Epithelial cell of prostate (primary cell): ENCODE measurements around the gene CLIP4.
"Not testable (repeated sequence)": the region's sequence is repeated elsewhere in the genome, so short reads cannot be mapped to it uniquely, and the experiment has no call there.

Experiments used
- DNase-seq: peaks from one replicate; pipeline ENCODE4 v3.0.0-alpha.2; 2011; ENCODE audit warnings: low read depth, low spot score
- H3K27ac ChIP-seq: fragments of 450-650 bp; 2 replicates; pipeline ENCODE4 v1.5.1; 2017; ENCODE audit warnings: mild to moderate bottlenecking

Gene CLIP4

GRCh38 chr2:29114946-29115609 is at the start of gene CLIP4:
Gene CLIP4 (plus strand): TSS chr2:29115415. CDS start chr2:29121389, 5,974 bp downstream.
- DNase-seq: no peak
- peak within 1 kb of the TSS; percentile 97 for H3K27ac ChIP-seq

GRCh38 chr2:29066271-29066860 is 48.8 kb upstream of the CLIP4 start:
- DNase-seq: peak; percentile 45
- peak overlapping the region; percentile 76 for H3K27ac ChIP-seq

- DNase-seq: peak; percentile 84
- H3K27ac ChIP-seq: peak overlapping the region; percentile 76
Measured at GRCh38 chr2:29066997-29067605, 48.1 kb upstream of the CLIP4 start.

- H3K27ac ChIP-seq: peak overlapping the region; percentile 76
- DNase-seq: peak; percentile 69
Measured at GRCh38 chr2:29068513-29068912, 46.7 kb upstream of the CLIP4 start.

- H3K27ac ChIP-seq: no peak overlapping the region
- no peak for DNase-seq
Measured at GRCh38 chr2:29070526-29070925, 44.7 kb upstream of the CLIP4 start.

GRCh38 chr2:29071032-29071975 is 43.9 kb upstream of the CLIP4 start:
- no peak overlapping the region for H3K27ac ChIP-seq
- no peak for DNase-seq

GRCh38 chr2:29072251-29072650 is 43.0 kb upstream of the CLIP4 start:
- no peak for DNase-seq

GRCh38 chr2:29072971-29073725 is 42.1 kb upstream of the CLIP4 start:
- no peak overlapping the region for H3K27ac ChIP-seq
- no peak for DNase-seq

More at GRCh38 chr2:29072251-29072650, 43.0 kb upstream of the CLIP4 start:
- no peak overlapping the region for H3K27ac ChIP-seq

GRCh38 chr2:29073933-29074332 is 41.3 kb upstream of the CLIP4 start:
- no peak overlapping the region for H3K27ac ChIP-seq
- no peak for DNase-seq

- no peak for DNase-seq
Measured at GRCh38 chr2:29074411-29074810, 40.8 kb upstream of the CLIP4 start, which contains the start of gene PCARE. Gene PCARE (minus strand): TSS chr2:29074523. CDS start chr2:29074261, 262 bp downstream.

GRCh38 chr2:29075894-29076705 is 39.1 kb upstream of the CLIP4 start:
- no peak for DNase-seq
- H3K27ac ChIP-seq: no peak overlapping the region

More at GRCh38 chr2:29074411-29074810, 40.8 kb upstream of the CLIP4 start, which contains the start of gene PCARE:
- no peak within 1 kb of the TSS for H3K27ac ChIP-seq

- DNase-seq: no peak
Measured at GRCh38 chr2:29079887-29080286, 35.3 kb upstream of the CLIP4 start.

GRCh38 chr2:29080886-29081743 is 34.1 kb upstream of the CLIP4 start:
- H3K27ac ChIP-seq: no peak overlapping the region
- DNase-seq: no peak

More at GRCh38 chr2:29079887-29080286, 35.3 kb upstream of the CLIP4 start:
- H3K27ac ChIP-seq: no peak overlapping the region

- no peak for DNase-seq
- no peak overlapping the region for H3K27ac ChIP-seq
Measured at GRCh38 chr2:29082804-29083495, 32.3 kb upstream of the CLIP4 start.

- no peak for DNase-seq
- no peak overlapping the region for H3K27ac ChIP-seq
Measured at GRCh38 chr2:29084554-29084953, 30.7 kb upstream of the CLIP4 start.

- not testable (repeated sequence) for DNase-seq, H3K27ac ChIP-seq
Measured at GRCh38 chr2:29090311-29090710, 24.9 kb upstream of the CLIP4 start.

- DNase-seq: no peak
- no peak overlapping the region for H3K27ac ChIP-seq
Measured at GRCh38 chr2:29096969-29097368, 18.2 kb upstream of the CLIP4 start.
